ENCODE results near the gene CCDC57. TPM values are rescaled to one million over a fixed set of nuclear protein-coding genes. Genes with fewer than 3 reads are reported as not detected.

Gene CCDC57
- total RNA-seq, 4 donors from 2014 or later: 7.9 to 22.1 (median 9.8) TPM

- no peak for DNase-seq
- peaks cover 0 to 38% (median 6%) of the 10 kb centered on the region in 3 donors for H3K36me3 ChIP-seq
- TF ChIP-seq POLR2A (IDR thresholded peaks at IDR 0.05) (no peak), CTCF (IDR thresholded peaks at IDR 0.05) (peak; percentile 89 to 94 (median 93))
- H3K27me3 ChIP-seq: no peaks in the 10 kb centered on the region
- no CpG with 5 or more reads among the region's 44 CpGs for WGBS, 2 donors
- H3K9me3 ChIP-seq: no peaks in the 10 kb centered on the region
- H3K4me3 ChIP-seq: no peak overlapping the region
- peak overlapping the region; percentile 31 to 69 (median 45) for H3K27ac ChIP-seq
- H3K4me1 ChIP-seq: peaks cover 64 to 98% (median 67%) of the 10 kb centered on the region in 3 donors
- intact Hi-C loops (cut with DNase I): loop anchor here (5.0 kb wide), 1 partner anchor 86 kb away; no protein-coding TSS in a partner anchor
Measured at GRCh38 chr17:82236142-82236971, 23.7 kb upstream of the CCDC57 start.

- DNase-seq: no peak
- TF ChIP-seq CTCF (IDR thresholded peaks at IDR 0.05) (no peak), POLR2A (IDR thresholded peaks at IDR 0.05) (no peak)
- peaks cover 0 to 4% (median 0%) of the 10 kb centered on the region in 4 donors for H3K27me3 ChIP-seq
- intact Hi-C loops (cut with DNase I): loop anchor here (5.0 kb wide), 1 partner anchor 87 kb away; no protein-coding TSS in a partner anchor
- H3K4me1 ChIP-seq: peaks cover 62 to 98% (median 64%) of the 10 kb centered on the region in 3 donors
- H3K36me3 ChIP-seq: peaks cover 0 to 37% (median 6%) of the 10 kb centered on the region in 3 donors
- peak overlapping the region; percentile 8 to 69 (median 45) for H3K27ac ChIP-seq
- no peak overlapping the region for H3K4me3 ChIP-seq
- no CpG with 5 or more reads among the region's 15 CpGs for WGBS, 2 donors
- H3K9me3 ChIP-seq: no peaks in the 10 kb centered on the region
Measured at GRCh38 chr17:82235775-82236141, 23.1 kb upstream of the CCDC57 start.

GRCh38 chr17:82235056-82235774 lies 22.6 kb upstream of the CCDC57 start:
- H3K27ac ChIP-seq: peak overlapping the region in 2 of 4 donors; percentile 29 to 69
- TF ChIP-seq POLR2A (IDR thresholded peaks at IDR 0.05) (no peak), CTCF (IDR thresholded peaks at IDR 0.05) (no peak)

GRCh38 chr17:82234211-82235055 lies 21.8 kb upstream of the CCDC57 start:
- H3K4me3 ChIP-seq: no peak overlapping the region
- DNase-seq: no peak
- peaks cover 0 to 24% (median 0%) of the 10 kb centered on the region in 3 donors for H3K36me3 ChIP-seq
- H3K27ac ChIP-seq: peak overlapping the region in 2 of 4 donors; percentile 29 to 69
- H3K27me3 ChIP-seq: peaks cover 0 to 17% (median 0%) of the 10 kb centered on the region in 4 donors
- intact Hi-C loops (cut with DNase I): loop anchor here (5.0 kb wide), 1 partner anchor 88 kb away; no protein-coding TSS in a partner anchor
- H3K9me3 ChIP-seq: no peaks in the 10 kb centered on the region
- TF ChIP-seq CTCF (IDR thresholded peaks at IDR 0.05): no peak
- no peak for TF ChIP-seq POLR2A (IDR thresholded peaks at IDR 0.05)
- peaks cover 62 to 98% (median 66%) of the 10 kb centered on the region in 3 donors for H3K4me1 ChIP-seq
- 35 to 50% methylated on average over 5 to 15 of the region's 26 CpGs for WGBS, 2 donors

More at GRCh38 chr17:82235056-82235774, 22.6 kb upstream of the CCDC57 start:
- Histone ChIP-seq H3K4me3 (no peak overlapping the region), H3K9me3 (no peaks in the 10 kb centered on the region), H3K27me3 (peaks cover 0 to 10% (median 0%) of the 10 kb centered on the region in 4 donors), H3K4me1 (peaks cover 62 to 98% (median 66%) of the 10 kb centered on the region in 3 donors), H3K36me3 (peaks cover 0 to 31% (median 6%) of the 10 kb centered on the region in 3 donors)
- intact Hi-C loops (cut with DNase I): loop anchor here (5.0 kb wide), 1 partner anchor 87 kb away; no protein-coding TSS in a partner anchor
- no peak for DNase-seq
- WGBS, 2 donors: 49 to 50% methylated on average over 2 to 5 of the region's 19 CpGs

Measured in esophagus squamous epithelium (tissue), 5 donors.